Raji (cell line): Measurements from ENCODE around the gene MR1.

ENCODE experiments used
- POLR2A ChIP-seq: IDR thresholded peaks from 2 replicates; pipeline ENCODE4 v1.6.1; 2011; ENCODE audit warnings: low read depth, low read length, control low read depth; ENCODE audit not compliant: insufficient read depth

Gene MR1

DNA sequence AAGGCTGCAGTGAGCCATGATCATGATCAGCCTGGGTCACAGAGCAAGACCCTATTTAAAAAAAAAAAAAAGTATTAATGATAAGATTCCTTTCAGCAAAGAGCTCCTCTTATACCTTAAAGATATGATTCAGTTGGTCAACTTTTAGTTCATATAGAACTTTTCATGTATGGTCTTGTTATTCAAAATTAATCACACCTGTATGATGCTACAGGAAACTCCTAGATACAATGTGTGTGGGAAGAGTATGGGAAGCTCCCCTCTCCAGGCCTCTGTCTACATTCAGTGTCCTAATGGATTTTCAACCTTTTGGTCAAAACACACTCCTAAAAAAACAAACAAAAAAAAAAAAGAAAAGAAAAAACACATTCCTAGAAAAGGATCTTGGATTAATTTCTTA, 17.1 kb downstream of the MR1 start:
- TF ChIP-seq POLR2A = no peak

GRCh38 chr1:181056560-181056959, 22.8 kb downstream of the MR1 start:
- no peak for TF ChIP-seq POLR2A

GRCh38 chr1:181057079-181057478, 23.3 kb downstream of the MR1 start:
- TF ChIP-seq POLR2A = no peak

GRCh38 chr1:181059435-181059834, 25.7 kb downstream of the MR1 start:
- no peak for TF ChIP-seq POLR2A

GRCh38 chr1:181060066-181060465, 26.3 kb downstream of the MR1 start:
- TF ChIP-seq POLR2A = no peak

DNA sequence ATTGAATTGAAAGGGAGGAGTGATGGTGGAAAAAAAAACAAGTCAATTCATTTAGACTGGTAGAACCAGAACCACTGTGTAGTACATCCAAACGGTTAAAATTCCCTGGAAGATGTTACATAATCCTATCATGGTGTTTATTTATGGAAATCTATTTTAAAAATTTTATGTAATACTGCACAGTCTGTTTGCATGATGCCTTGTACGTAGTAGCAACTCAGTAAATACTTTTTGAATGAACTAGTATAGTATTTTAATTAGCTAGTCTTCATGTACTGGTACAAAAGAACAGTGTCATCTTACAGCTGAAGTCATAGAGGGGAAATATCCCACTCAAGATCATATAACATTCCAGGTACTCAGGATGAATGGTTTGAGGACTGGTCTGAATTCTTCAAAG, 27.7 kb downstream of the MR1 start:
- TF ChIP-seq POLR2A = no peak

DNA sequence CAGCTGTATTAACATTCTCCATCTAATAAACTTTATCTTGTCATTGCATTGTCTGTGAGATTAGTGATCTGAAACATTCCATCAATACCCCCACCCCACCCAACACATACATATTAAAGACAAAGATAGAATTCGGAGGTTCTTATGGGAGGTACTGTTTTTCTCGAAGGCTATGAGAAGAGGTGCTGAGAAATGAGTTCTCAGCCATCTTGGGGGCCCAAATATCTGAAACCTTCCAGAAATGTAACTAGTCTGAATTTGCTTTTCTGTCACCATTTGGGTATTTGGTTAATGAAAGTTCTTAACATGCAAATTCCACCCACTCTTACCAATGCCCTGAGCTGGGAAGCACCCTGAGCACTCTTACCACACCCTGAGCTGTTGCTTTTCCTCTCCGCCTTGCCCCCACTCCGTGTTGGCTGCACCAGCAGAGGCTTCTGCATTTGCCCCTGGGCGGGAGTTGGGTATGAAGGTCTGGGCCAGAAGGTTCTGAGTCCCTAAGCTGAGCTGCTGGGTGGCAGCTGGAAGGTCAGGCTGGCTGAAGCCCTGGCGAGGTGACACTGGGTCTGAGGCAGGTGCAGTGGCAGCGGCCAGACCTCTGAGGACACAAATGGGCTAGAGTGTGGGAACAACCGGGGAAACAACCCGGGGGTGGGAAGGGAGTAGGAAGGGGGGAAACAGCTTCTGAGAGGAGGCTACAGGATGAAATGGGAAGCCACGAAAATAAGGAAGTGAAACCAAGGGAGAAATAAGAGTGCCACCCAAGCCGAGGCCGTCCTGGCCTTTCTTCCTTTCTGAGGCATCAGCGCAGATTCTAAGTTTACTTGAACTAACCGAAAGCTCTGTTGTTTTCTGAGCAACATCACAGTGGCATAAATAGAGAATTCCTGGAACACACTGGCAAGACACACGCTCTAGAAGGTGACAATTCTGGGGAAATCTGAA, 28.4 kb downstream of the MR1 start:
- TF ChIP-seq POLR2A = no peak

DNA sequence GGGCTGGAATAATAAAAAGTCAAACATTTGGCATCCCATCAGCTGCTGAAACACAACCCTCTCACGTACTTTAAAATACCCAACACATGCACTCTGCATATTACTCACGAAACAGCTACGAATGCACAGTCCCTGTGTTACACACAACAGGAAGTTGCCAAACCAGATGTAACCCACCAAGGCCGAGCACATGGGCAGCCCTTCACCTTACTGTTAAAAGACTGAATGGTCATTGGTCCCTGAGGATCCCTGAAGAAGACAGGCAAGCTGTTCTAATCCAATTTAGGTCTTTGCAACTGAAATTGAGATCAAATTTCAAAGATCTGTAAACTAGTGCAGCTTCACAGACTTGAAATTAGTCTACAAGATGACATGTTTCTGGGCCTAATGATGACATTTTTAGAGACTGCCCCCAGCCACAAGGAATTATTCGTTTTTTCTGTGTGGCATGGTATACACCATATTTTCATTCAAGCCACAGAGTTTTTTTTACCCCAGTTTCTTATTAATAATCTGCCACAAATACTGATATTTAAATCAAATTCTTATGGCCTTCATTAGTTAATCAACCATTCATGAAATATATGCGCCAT, 29.1 kb downstream of the MR1 start:
- no peak for TF ChIP-seq POLR2A

DNA sequence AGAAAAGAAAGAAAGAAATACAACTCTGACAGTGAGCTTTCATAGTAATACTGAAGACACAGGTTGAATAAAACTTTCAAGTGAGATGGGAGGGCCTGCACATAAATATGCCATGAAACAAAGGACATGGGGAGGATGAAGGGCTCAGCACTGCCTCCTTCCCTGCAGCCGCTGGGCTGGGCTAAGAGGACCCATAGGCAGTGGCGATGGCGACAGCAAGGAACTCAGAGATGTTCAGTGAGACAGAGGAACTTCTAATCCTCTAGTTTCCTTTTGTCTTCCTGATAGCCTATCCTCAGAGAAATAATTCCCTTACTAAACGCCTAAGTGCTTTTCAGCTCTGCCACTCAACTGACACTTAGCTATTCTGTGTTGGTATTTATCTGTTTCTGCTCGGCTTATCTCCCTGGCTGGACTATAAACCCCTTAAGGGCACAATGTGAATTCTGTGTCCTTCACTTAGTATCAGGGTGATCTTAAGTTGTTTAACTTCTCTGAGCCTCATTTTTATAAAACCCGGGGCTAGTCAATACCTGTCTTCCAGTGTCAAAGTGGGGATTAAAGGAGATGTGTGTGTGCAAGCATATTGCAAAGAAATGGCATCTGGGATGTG, 30.3 kb downstream of the MR1 start:
- no peak for TF ChIP-seq POLR2A

DNA sequence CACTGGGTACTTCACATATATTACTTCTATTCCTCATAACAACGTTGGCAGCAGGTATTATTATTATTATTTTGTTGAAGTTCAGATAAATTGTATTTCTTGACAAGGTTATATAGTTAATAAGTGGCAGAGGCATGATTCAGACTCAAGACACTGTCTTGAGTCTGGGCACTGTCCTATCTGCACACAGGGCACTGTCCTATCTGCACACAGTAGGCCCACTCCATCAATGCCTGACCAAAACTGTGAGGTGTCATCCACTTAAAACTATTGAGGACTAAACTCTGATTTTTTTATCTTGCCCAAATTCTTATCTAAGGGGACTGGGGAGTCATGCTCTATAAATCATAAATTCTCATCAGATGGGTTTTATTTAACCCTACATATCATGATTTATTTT, 30.9 kb downstream of the MR1 start:
- no peak for TF ChIP-seq POLR2A

DNA sequence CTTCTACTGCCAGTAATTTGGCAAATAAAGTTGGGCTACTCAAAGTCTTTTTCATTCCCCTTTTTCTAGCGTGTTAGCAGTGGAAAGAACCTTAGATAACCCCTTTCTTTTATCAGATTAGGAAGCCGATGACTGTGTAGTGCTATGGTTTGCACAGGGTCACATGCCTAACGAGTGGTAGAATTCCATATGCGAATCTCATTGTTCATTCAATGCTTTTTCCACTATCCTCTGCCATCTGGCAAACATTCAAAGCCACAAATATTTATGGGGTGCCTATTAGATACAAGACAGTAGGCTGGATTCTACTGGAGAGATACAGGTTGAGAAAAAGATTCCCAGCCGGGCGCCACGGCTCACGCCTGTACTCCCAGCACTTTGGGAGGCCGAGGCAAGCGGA, 39.9 kb downstream of the MR1 start:
- no peak for TF ChIP-seq POLR2A

DNA sequence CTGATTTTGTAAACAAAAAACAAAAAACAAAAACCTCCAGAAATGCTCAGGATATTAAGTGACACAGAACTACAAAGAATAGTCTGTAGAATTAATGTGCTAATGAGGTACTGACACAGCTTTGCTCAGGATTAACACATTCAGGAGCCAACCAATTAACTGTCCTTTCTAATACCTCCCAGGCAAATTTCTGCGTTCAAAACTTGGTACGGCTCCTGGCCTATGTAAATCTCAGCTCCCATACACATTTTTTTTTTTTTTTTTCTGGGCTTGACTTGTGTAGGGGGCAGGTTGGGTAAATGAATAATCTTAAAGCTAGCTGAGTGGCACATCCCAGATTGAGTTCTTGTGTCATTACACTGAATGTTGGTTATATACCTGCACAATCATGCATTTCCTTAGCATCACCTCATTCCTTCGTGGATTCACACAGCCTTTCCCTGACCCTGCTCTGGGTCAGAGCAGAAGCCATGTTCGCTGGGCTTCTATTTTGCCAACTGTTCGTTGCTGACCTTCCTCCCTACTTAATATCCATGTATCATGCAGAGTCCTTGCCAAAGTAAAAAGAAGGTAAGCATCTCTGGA, 42.1 kb downstream of the MR1 start:
- TF ChIP-seq POLR2A = no peak

- TF ChIP-seq POLR2A = no peak
Observed at GRCh38 chr1:181076852-181077251, 43.1 kb downstream of the MR1 start.

DNA sequence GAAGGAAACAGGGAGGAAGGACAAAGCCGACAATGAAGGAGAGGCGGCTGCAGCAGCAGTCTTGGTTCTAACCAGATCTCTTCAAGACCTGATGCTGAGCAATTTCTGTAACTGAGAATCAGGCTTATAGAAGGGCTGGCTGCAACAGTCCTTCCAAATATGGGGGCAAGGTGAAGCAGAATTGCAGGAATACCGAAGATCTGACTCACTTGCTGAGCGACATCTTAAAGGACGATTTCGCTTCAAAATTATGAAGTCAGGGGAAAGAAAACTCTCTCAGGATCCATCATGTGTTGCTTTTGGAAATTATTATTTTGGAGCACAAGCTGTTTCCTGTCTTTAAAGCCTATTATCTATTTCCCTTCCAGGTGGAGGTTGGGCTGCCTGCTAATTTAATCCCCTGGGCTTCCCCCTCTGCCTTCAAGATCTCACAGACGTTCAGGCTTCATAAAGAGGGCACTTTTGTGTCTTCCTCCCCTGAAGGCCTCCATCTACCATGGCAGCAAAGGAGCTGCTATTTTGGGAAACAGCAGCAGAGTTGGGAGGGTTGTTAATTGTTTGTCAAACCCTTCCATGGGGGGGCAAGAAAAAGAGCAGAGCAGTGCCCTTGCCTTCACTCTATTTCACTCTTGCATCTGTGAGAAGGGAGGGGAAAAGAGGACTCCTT, 43.9 kb downstream of the MR1 start:
- TF ChIP-seq POLR2A = no peak

- no peak for TF ChIP-seq POLR2A
Observed at GRCh38 chr1:181079382-181079781, 45.6 kb downstream of the MR1 start.
